Caki2 (cell line): ENCODE data around the gene GJD2. TPM values are rescaled to one million over a fixed set of nuclear protein-coding genes. Genes with fewer than 3 reads are reported as not detected.

Source experiments
- DNase-seq: peaks from one replicate; pipeline ENCODE4 v3.0.0-alpha.2; 2015; ENCODE audit warnings: low read depth
- in situ Hi-C: cut with HindIII; loops from 2 replicates; pipeline ENCODE4 v1.10.0; 2016; ENCODE audit warnings: low sequenced_read_pairs, low pct_unique_long_range_greater_than_20kb, mixed read lengths
- total RNA-seq: library from RNA; depleted of rRNA; stranded (reverse); fragments of >200 nt; shearing (Covaris generic); gene quantifications from 2 replicates; pipeline ENCODE4 v1.2.3, GENCODE V29; 2014; ENCODE audit warnings: low replicate concordance

GJD2 gene
- total RNA-seq, 1 experiment from 2014 or later, result not detected

DNA sequence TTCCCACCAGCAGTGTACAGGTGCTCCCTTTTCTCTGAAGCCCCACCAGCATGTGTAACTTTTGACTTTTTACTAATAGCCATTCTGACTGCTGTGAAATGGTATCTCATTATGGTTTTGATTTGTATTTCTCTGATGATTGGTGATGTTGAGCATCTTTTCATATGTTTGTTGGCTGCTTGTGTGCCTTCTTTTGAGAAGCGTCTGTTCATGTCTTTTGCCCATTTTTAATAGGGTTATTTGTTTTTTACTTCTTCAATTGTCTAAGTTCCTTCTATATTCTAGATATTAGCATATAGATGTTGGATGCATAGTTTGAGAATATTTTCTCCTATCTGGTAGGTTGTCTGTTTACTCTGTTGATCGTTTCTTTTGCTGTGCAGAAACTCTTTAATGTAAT, 25.9 kb upstream of the GJD2 start:
- in situ Hi-C loops, result no loop called here
- DNase-seq, result no peak

DNA sequence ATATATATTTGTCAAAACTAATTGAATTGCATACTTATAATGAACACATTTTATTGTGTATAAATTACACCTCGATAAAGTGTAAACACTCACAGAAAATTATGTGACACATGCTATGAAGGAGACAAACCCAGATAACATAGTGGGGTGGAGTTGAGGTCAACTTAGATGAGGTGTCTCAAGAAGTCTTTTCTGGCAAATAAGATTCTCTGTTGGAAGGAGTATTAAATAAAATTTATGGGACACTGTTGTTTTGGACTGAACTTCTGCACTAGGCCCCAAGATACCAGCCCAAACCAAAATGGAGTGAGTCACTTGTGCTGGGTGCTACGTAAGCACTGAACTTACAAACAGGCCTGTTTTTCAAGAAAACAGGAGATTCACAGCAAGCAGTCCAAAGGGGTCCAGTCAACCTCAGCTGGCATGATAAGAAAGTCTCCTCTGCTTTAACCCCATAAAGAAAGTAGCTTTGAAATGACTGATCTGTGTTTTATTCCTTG, 21.9 kb upstream of the GJD2 start:
- in situ Hi-C loops, result no loop called here
- no peak for DNase-seq

DNA sequence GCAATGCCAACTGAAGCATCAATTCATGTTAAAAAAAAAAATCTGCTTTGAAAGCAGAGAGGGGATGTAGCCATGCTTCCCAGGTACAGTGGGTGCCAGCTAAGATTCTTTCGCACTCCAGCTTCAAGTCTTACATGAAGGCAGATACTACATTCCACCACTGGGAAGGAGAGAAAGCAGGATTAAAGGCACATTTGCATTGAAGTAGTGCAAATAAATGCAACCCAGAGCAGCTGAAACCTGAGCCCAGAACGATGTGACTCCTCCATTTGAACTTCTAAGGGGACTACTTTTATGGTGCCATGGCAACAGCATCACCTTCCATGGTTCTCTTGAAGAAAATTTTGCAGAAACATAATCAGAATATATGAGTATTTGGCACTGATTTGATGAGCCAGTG, 19.1 kb upstream of the GJD2 start:
- no peak for DNase-seq
- in situ Hi-C loops, result no loop called here

DNA sequence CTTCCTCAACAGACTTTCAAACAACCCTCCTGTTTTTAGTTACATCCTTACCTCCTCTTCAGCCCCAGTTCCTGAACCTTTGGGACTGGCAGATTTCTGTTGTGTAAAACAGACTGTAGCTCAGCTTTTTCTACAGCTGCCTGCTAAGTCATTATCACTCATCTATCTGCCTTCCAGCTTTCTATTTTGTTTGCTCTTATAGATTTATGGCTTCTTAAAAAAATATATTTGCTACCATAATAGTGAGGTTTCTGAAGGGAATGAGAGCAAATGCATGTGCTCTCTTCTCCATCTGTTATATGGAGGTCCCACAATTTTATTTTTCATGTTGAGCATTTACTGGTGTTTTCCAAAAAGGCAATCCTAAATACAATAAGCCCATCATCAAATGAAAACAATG, 18.2 kb upstream of the GJD2 start:
- in situ Hi-C loops, result no loop called here
- DNase-seq, result no peak

DNA sequence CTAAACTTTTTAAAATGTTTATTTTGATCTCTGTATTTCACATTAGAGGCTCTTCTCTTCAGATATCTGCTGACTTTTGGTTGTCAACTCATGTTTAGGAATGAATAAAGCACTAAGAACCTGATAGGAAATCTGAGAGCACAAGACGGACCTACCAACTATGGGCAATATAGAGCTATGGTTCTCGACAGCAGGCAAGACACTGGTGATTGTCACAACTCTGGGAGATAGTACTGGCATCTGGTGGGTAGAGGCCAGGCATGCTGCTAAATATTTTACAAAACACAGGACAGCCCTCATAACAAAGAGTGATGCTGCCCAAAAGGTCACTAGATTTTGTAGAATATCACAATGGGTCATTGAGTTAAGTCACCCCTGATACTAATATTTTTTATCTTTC, 17.5 kb upstream of the GJD2 start:
- no peak for DNase-seq
- in situ Hi-C loops, result no loop called here

DNA sequence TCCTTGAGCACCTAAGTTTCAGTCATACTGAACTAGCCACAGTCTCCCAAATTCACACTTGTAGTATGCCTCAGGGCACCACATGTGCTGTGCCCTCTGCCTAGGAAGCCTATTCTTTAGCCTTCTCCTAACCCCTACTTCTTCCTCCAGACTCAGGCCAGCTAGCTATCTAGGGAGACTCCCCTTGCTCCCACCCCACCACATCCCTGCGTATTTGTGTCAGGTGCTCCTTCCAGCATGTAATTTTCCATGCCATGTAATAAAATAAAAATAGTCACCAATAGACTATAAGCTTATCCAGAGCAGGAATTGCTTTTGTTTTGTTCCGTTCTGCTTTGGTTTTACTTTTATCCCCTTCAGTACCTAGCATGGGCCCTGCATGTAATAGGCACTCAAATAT, 14.9 kb upstream of the GJD2 start:
- no peak for DNase-seq

DNA sequence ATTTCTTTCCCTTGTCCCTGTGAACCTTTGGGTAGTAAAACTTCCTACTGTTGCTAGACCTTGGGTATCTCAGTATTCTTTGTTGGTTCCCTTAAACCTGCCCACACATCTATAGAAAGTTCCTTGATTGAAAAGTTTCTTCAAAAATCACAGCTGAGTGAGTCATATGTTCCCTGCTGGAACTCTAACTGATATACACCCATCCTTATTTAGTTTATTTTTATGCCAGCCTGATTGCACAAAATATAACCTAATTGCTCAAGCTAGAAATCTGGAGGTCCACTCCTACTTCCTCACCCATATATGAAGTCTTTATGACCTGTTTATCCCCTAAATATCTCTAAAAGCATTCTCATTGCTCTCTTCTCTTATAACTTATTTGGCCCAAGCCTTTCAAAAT, 13.7 kb upstream of the GJD2 start:
- no peak for DNase-seq
- in situ Hi-C loops, result no loop called here

More for the DNA sequence above, 14.9 kb upstream of the GJD2 start:
- in situ Hi-C loops, result no loop called here

DNA sequence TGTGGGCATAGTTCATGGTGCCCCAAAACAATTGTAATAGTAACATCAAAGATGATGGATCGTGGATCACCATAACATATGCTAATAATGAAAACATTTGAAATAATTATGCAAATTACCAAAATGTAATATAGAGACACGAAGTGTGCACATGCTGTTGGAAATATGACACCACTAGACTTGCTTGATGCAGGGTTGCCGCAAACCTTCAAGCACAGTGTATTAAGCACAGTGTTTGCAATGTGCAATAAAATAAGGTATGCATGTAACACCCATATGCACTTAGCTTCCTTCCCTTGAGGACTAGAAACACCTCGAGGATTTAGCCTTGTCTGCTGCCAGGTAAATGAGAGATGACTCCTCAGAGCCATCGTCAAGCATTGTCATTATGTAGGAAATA, 10.9 kb upstream of the GJD2 start:
- in situ Hi-C loops, result no loop called here
- DNase-seq, result no peak

DNA sequence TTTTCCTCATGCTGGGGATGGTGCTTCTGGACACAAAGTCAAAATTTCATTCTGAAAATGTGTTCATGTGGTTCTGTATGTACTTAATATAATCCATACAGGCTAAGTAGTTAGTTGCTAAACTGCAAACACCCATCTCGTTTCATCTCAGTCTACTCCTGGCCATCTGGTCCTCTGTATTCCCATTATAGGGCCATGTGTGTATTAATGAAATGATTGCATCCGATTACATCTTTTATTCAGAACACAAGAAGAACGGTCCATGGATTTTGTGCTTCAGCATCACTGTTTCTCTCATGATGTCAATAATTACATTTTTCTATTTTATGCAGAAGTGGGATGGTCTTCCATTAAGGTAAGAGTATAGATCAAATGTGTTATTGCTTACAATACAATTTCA, 6.1 kb upstream of the GJD2 start:
- DNase-seq, result no peak
- in situ Hi-C loops, result no loop called here

DNA sequence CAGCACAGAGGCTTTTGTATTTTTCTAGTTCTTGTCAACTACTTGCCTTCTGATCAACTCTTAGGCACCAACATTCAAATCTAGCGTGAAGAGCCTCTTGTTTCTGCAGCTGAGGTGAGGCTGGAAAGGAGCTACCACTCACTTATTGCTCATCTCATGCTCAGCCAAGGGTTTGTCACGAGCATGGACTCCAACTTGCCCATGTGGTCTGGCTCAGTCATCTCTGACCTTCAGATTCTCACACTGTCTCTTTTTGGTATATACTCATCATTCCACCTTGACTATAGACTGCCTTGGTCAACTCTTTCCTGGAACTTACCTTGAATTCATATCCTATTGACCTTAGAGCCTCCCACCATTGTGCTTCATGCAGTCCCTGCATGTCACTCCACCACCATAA, 5.2 kb upstream of the GJD2 start:
- in situ Hi-C loops, result no loop called here
- no peak for DNase-seq

DNA sequence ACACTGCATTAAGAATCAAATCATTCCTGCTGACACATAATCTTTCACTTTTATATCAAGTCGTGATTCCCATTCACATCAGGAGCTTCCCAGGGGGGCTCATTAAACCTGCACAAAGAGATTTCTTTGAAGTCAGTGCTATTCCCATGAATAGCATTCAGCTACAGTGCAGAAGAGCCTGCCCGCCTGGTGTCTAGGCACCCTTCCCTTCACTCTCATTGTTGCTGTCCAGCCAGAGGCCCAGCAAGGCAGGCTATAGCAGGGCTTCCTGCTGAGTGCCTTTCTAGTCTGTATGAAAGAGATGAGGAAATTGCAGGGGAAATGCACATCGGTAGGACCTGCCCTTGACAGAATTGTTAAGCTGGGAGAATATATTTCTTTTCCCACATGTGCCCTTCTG, 4.5 kb upstream of the GJD2 start:
- no peak for DNase-seq
- in situ Hi-C loops, result no loop called here

DNA sequence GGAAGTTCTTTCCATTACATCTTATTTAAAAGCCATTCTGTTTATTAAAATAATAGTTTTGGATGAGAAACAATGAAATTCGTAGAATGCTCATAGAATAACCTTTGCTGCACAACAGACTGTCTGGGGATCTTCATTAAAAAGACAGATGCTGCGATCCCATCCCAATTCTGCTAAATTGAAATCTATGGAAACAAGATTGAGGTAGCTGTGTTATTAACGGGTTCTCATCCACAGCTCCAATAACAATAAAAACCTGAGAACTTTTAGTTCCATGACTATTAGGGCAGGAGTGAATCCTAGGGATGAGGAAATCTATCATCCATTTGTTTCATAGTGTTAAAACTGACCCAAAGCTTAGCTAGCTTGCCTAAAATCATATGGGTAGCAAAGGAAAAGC, 2.5 kb upstream of the GJD2 start:
- in situ Hi-C loops, result no loop called here
- DNase-seq, result no peak

DNA sequence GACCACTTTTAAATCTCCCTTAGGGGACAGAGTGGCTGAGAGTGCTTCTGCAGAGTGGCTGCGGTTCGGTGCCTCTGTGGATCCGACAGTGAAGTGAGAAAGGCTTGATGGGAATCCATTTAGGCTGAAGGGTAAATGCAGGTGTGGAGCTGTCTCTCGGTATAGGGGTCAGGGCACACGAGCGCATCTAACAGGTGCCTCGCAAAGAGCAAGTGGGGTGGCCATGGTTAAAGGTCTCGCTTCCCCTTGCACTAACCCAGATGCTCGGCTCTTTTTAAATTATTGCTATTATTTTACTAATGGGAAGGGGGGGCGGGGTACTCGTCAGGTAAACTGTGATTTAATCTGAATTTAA, 598 bp upstream of the GJD2 start:
- in situ Hi-C loops, result no loop called here
- no peak for DNase-seq

DNA sequence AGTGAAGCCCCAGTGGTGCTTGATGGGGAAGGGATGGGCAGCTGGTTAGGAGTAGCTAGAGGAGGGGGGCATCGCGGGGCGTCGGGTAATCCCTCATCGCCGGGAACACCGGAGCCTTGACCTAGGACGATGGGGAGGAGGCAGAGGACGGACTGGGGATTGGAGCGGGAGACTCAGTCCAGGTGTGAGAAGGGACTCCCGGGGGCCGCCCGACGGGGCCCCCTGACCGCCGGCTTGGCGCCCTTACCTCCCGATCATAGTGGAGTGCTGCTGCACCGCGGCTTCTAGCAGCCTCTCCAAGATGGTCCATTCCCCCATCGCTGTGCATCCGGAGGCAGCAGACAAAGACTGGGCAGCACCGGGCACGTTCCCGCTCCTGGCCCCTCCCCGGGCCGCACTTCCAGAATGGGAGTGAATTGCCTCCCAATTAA, 612 bp downstream of the GJD2 start:
- in situ Hi-C loops, result no loop called here
- no peak for DNase-seq

DNA sequence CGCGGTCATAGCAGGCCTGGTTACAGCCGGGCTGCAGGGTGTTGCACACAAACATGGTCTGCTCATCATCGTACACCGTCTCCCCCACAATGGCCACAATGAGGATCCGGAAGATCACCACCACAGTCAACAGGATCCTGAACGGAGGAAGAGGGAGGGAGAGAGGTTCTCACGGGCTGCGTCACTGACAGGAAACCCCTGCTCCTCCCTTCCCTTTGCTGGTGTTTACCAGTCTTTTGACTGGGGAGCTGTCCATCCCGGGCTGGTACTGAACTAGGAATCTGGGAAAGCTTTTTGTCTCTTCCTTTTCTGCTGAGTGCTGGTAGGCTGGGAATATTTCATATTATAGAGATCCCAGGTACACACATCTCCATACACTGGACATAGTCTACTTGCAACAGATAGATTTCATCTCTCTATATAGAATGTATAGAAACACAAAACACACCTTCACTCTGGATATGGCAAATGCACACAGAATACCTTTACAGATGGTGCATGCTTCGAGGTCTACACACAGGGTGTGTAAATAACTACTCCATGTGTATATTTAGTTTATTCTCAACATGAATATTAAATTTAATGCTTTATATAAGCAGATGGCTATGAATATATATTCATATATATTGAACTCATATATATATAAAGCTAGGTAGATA, 1.4 kb downstream of the GJD2 start:
- in situ Hi-C loops, result no loop called here
- DNase-seq, result peak; percentile 50

DNA sequence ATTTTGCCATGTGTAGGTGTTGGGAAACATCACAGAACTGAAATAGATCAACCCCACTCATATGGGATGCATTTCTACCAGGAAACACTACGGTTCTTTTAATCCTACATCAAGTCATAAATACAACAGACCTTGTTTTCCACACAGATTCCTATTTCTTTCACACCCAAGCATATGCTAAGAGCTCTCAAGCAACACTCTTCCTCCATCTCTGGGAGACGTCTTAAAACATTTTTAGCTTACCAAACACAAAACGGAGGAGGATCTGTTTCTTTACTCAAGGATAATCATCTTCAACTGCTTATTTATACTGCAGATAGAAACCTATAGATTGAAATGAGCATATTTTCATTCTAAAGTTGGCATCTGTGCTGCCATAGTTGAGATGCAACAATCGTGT, 5.1 kb downstream of the GJD2 start:
- no peak for DNase-seq
- in situ Hi-C loops, result no loop called here

DNA sequence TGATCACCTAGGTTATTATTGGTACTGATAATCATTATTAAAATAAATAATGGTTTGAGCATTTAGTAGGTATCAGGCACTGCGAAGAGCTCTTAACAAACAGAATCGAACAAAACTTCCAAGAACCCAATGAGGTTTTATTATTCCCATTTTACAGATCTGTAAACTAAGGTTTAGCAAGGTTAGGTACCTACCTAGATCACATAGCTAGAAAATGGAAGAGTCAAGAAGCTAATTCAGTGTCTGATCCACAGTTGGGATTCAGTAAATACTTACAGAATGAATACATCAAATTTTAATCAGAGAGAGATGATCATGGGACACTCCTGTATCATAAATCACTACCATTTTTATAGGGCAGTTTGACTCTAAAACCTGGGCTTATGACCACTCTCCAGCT, 15.5 kb downstream of the GJD2 start:
- in situ Hi-C loops, result no loop called here
- no peak for DNase-seq

DNA sequence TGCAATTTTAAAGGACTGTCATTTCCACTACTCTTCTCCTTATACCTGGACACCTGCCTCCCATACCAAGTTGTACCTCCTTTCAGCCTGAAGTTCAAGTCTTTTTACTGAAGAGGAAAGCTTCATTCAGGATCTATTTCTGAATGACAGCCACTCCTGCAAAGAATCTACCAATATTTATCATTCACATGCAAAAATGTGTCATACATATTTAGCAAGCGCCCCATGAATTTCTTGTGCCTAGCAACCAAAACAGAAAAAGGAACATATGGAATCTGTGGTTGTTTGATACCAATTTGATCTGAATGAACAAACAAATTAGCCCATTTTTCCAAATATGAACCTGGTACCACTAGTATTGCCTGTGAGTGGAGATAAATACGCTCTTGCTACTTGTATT, 16.8 kb downstream of the GJD2 start:
- in situ Hi-C loops, result no loop called here
- DNase-seq, result no peak

DNA sequence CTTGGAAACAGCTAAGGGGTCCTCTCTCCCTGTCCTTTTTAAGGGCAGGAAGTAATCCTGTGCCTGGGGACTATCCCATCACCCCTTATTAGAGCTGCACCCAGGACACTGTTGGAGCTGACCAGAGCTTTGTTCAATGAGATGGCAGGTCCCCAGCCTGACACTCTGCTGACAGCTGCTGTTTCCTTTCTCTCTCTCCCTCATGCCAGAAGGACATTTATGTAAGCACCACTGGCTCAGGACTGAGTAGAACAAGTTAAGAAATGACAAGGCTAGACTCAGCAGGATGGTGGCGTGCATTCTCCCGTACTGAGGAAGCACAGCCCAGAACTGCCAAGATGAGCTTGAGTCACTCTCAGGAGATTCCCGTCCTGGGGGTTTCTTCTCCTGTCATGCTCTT, 17.3 kb downstream of the GJD2 start:
- in situ Hi-C loops, result no loop called here
- DNase-seq, result no peak

DNA sequence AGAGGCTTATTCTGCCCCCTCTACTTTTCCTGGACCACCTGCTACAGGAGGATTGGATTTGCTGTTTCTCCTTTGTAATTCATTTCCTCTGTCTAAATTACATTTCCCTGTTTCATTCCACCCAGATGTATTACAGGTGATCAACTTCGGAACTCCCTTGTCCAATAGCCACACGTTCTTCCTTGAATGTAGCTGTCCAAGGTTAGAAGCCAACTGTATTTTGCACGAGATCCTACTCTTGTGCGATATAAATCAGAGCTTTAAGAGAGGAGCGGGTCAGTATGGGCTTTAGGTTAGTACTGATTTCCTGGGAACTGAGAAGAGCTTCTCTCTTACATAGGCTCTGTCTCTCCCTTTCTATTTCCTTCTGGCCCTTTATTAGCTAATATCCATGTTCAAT, 20.5 kb downstream of the GJD2 start:
- DNase-seq, result no peak
- in situ Hi-C loops, result no loop called here

DNA sequence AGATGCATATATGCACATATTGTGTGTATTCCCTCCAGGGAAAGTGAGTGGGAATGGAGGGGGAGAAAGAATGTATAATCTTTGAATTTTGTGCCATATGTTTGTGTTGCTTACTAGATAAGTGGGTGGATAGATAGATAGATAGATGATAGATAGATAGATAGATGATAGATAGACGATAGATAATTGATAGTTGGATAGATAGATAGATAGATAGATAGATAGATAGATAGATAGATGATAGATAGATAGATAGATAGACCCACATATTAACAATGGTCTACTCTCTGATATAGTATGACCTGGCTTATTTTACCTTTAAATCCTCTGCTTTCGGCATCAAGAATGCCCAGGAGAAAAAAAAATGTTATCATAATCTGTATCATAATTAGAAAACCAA, 21.2 kb downstream of the GJD2 start:
- in situ Hi-C loops, result no loop called here
- no peak for DNase-seq
